GF-D8 (cell line): ENCODE measurements around the gene ACTL6B.
A peak's percentile ranks its signal among the peaks of the same experiment; 100 is the strongest.

Source experiments
- DNase-seq: peaks from one replicate; lab custom pipeline; 2025; lab: John Stamatoyannopoulos, UW

The ACTL6B gene

GRCh38 chr7:100626530-100627237 lies 29.6 kb downstream of the ACTL6B start:
- DNase-seq = no peak

DNA sequence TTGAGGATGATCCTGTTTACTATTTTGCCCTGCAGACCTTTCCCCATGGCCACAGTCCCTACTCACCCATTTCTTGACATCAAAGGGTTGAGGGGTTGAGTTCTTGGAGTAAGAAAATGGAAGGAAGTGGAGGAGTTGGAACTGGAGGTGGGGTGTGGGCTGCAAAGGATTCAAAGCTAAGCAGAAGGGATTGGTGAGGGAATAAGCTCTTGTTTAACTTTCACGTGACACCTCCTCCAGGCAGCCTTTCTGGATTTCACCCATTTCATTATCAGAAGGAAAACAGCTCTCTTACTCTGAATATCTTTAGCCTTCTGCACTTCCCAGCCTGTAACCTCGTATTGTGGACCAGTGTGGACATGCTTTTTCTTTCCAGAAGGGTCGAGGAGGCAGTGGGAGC lies 30.2 kb downstream of the ACTL6B start:
- no peak for DNase-seq

DNA sequence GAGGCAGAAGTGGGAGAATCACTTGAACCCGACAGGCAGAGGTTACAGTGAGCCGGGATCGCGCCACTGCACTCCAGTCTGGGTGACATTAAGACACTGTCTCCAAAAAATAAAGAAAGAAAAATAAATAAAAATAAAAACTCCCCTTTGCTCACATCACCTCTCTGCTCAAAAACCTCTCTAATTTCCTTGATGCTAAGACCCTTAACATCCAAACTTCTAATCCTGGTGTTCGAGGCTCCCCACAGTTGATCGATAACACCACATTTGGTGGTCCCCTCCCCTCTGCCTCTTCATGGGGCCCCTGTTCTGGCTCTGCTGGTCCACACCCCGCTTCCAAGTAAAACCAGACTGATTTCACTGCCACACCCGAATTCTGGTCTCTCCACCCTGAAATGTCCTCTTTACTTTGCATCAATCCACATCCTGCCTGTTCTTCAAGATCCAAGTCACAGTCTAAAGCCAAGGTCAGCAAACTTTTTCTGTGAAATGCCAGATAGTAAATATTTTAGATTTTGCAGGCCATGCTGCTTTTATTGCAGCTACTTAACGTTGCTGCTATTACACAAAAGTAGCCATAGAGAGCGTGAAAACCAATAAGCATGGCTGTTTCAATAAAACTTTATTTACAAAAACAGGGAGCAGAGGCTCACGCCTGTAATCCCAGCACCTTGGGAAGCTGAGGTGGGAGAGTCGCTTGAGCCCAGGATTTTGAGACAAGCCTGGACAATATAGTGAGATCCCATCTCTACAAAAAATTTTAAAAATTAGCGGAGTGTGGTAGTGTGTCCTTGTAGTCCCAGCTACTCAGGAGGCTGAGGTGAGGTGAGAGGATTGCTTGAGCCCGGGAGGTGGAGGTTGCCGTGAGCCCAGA lies 32.1 kb downstream of the ACTL6B start:
- DNase-seq = no peak

DNA sequence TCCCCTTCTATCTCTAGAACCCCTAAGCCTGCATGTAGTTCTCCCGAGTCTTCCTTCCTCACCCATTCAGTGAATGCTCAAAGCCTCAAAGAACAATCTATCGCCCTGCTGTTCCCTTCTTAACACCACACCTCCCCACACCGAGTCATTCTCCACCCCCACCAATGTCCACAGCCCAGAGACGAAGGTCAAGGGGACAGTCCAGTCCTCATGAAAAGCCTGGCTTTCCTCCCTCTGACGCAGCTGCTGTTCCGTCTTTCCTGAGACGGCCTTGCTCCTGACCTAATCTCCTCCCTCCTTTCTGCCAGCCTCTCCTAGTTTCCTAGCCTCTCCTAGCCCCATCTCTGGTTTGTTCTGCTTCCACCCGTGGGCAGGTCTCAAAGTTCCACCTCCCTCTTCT lies 34.7 kb downstream of the ACTL6B start:
- DNase-seq = no peak

DNA sequence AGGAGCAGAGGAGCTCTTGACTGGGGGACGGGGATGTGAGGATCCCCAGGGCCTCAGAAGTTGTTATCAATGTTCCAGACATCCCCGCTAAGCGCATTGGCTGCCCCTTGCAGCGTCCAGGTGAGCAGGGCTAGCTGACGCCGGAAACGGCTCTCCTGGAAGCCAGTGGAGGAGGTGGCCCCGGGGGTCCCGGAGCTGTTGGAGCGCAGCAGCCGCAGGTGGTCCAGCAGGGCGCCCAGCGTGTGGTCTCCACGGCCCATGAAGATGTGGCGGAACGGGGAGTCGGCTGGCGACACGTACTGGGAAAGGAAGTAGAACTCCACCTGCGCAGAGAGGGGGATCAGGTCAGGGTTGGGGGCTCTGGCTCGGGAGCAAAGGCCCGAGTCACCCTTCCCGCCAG lies 35.4 kb downstream of the ACTL6B start:
- DNase-seq = no peak

DNA sequence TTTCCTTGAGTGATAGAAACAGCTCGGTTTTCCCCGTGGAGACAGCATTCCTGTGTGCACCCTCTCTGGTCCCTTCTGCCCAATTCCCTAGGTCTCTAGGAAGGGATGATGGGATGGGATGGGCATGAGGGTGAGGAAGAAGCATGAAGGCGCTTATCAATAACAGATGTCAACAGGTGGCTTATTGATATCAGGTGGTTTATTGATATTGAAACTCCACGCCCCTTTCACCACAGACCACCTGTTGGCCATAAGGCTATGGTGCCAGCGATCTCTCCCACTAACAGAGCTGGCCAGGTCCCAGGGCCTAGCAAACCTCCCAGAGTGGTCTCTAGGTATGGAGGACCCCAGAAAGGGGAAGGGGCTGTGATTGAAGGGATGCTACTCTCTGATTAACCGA lies 36.0 kb downstream of the ACTL6B start:
- DNase-seq = no peak

GRCh38 chr7:100614308-100614861 lies 41.9 kb downstream of the ACTL6B start:
- no peak for DNase-seq

- peak; percentile 85 for DNase-seq
These were observed 42.7 kb downstream of the ACTL6B start for GRCh38 chr7:100613412-100614175.

- peak; percentile 21 for DNase-seq
These were observed 43.4 kb downstream of the ACTL6B start for GRCh38 chr7:100612730-100613390.

DNA sequence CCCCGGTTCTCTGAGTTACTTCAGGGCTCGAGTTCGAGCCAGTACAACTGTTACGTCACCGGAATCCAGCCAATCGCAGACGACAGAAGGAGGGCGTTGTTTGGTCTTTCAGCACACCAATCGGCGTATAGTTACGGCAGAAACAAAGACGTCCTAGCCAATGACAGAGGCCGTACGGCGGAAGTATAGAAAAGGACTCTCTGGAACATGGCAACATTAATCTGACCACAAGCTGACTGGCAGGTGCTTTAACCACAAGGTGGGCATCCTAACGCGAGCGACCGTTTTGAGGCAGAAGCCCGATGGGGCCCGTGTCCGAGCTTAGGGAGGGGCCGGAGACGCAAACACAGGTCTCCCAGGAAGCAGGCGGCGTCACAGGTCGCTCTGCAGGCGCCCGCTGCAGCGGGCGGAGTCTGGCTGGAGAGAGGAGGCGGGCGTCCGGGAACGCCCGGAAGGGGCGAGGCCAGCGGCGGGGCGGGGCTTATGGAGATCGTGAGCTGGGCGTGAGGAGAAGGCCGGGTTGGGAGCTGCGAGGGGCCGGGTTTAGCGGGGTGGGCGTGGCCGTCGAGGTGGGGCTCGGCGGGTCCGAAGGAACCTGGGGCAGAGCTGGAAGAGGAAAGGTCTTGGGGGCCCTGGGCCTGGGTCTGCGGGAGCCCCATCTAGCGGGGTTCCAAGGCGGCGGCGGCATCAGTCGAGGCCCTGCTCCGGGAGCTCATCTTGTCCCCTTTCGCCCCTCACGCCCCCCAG lies 44.1 kb downstream of the ACTL6B start, which contains the start of gene MOSPD3:
Gene MOSPD3 (plus strand): TSS at position 558 of the 747 bp plus-strand sequence. CDS start 252 bp downstream, outside the sequence.
- DNase-seq = peak; percentile 97

- no peak for DNase-seq
These were observed 46.3 kb downstream of the ACTL6B start for GRCh38 chr7:100609958-100610357.

DNA sequence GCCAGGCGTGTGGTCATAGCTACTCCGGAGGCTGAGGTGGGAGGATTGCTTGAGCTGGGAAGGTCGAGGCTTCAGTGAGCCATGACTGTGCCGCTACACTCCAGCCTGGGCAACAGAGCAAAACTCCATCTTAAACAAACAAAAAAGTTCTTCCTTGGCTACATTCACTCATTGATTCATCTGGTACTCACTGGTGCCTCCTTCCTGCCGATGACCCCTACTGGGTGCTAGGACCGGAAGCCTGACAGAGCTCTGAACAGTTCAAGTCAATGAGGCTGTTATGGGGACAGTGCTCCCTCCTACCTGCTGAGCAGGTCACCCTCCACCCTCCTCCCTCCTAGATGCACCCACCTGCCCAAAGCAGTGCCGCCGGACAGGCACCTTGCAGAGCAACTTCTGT lies 49.1 kb downstream of the ACTL6B start:
- DNase-seq = no peak

DNA sequence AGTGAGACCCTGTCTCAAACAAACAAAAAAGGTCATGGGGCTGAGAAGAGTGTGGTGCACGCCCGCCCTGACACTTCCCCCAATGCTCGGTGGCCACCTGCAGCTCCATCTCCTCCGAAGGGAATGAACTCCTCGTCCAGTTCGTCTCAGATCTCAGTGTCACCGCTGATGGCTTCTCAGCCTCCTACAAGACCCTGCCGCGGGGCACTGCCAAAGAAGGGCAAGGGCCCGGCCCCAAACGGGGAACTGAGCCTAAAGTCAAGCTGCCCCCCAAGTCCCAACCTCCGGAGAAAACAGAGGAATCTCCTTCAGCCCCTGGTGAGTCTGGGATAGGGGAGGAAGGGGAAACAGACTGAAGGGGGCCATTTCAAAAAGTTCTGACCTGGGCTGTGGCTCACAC lies 49.9 kb downstream of the ACTL6B start:
- no peak for DNase-seq

- DNase-seq = no peak
These were observed 51.0 kb downstream of the ACTL6B start for GRCh38 chr7:100604976-100605911.

- peak; percentile 39 for DNase-seq
These were observed 51.9 kb downstream of the ACTL6B start for GRCh38 chr7:100604028-100604975.

GRCh38 chr7:100603726-100604027 lies 52.6 kb downstream of the ACTL6B start:
- DNase-seq = no peak

- no peak for DNase-seq
These were observed 53.1 kb downstream of the ACTL6B start for GRCh38 chr7:100602889-100603725.

DNA sequence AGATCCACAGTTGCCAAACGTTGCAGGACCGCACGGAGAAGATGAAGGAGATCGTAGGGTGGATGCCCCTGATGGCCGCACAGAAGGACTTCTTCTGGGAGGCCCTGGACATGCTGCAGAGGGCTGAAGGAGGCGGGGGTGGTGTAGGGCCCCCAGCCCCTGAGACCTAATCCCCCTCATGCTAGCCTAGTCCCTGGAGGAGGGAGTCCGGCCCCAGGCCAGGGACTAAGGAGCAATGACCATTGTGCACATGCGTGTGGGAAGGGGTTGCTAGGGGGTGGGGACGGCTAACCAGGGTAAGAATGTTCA lies 55.6 kb downstream of the ACTL6B start:
- no peak for DNase-seq
